Neuronal stem cell (in vitro differentiated cells): ENCODE results near the gene DEK.
A peak's percentile ranks its signal among the peaks of the same experiment; 100 is the strongest.

Source experiments
- DNase-seq: peaks from one replicate; pipeline ENCODE4 v3.0.0-alpha.2; 2013; ENCODE audit warnings: low spot score
- H2AFZ ChIP-seq: one replicate; pipeline ENCODE4 v1.6.1; 2013; ENCODE audit warnings: mild to moderate bottlenecking, low read length, inconsistent platforms
- H2AK5ac ChIP-seq: 2 replicates; pipeline ENCODE4 v1.6.1; 2013; ENCODE audit warnings: low read depth, mild to moderate bottlenecking, inconsistent platforms, low read length, moderate library complexity, mixed read lengths
- H2BK120ac ChIP-seq: 2 replicates; pipeline ENCODE4 v1.6.1; 2013; ENCODE audit warnings: low read depth, mild to moderate bottlenecking, inconsistent platforms, low read length, moderate library complexity, mixed read lengths
- H2BK12ac ChIP-seq: one replicate; pipeline ENCODE4 v1.6.1; 2013; ENCODE audit warnings: low read length, inconsistent platforms
- H2BK15ac ChIP-seq: 2 replicates; pipeline ENCODE4 v1.6.1; 2013; ENCODE audit warnings: mild to moderate bottlenecking, low read length, inconsistent platforms, mixed read lengths
- H2BK5ac ChIP-seq: one replicate; pipeline ENCODE4 v1.6.1; 2013; ENCODE audit warnings: inconsistent platforms, mild to moderate bottlenecking, low read length, moderate library complexity
- H3K14ac ChIP-seq: one replicate; pipeline ENCODE4 v1.6.1; 2013; ENCODE audit warnings: low read length, inconsistent platforms
- H3K18ac ChIP-seq: 2 replicates; pipeline ENCODE4 v1.6.1; 2013; ENCODE audit warnings: low read length, inconsistent platforms
- H3K23ac ChIP-seq: 2 replicates; pipeline ENCODE4 v1.6.1; 2013; ENCODE audit warnings: low read depth, mild to moderate bottlenecking, mixed read lengths, low read length, inconsistent platforms; ENCODE audit not compliant: poor library complexity
- H3K27ac ChIP-seq: replicated peaks from 3 replicates; pipeline ENCODE4 v1.5.1; 2013; ENCODE audit warnings: low read length, inconsistent platforms
- H3K27me3 ChIP-seq, 3 experiments: 2 replicates each; pipeline ENCODE4 v1.6.1; 2013; ENCODE audit warnings: low read length in 3 of 3, mild to moderate bottlenecking in 2 of 3, inconsistent platforms in 1 of 3, low read depth in 1 of 3, mixed read lengths in 1 of 3, moderate library complexity in 1 of 3; ENCODE audit not compliant: control insufficient read depth in 3 of 3, insufficient read depth in 3 of 3
- H3K36me3 ChIP-seq, 2 donors: replicated peaks in 1 of 2; 2 replicates each; pipeline ENCODE4 v1.6.1; 2013; ENCODE audit warnings: low read length in 2 of 2; ENCODE audit not compliant: control insufficient read depth in 2 of 2, insufficient read depth in 2 of 2
- H3K4ac ChIP-seq: 2 replicates; pipeline ENCODE4 v1.6.1; 2013; ENCODE audit warnings: inconsistent platforms, mild to moderate bottlenecking, low read length, moderate library complexity
- H3K4me1 ChIP-seq, 2 donors: 1 replicate in 1 of 2; 2 replicates in 1 of 2; pipeline ENCODE4 v1.6.1; 2013; ENCODE audit warnings: low read length in 2 of 2, low read depth in 1 of 2; ENCODE audit not compliant: control insufficient read depth in 2 of 2, insufficient read depth in 1 of 2
- H3K4me2 ChIP-seq: one replicate; pipeline ENCODE4 v1.6.1; 2013; ENCODE audit warnings: mild to moderate bottlenecking, low read length, inconsistent platforms; ENCODE audit not compliant: insufficient read depth, poor library complexity, severe bottlenecking
- H3K4me3 ChIP-seq, 2 donors: 2 replicates each; pipeline ENCODE4 v1.5.1; 2013; ENCODE audit warnings: low read length in 2 of 2, mild to moderate bottlenecking in 2 of 2, inconsistent platforms in 1 of 2, moderate library complexity in 1 of 2
- H3K79me1 ChIP-seq: one replicate; pipeline ENCODE4 v1.6.1; 2013; ENCODE audit warnings: low read depth, mild to moderate bottlenecking, inconsistent platforms, low read length, moderate library complexity
- H3K9ac ChIP-seq: one replicate; pipeline ENCODE4 v1.6.1; 2013; ENCODE audit warnings: mild to moderate bottlenecking, low read depth, low read length, inconsistent platforms; ENCODE audit not compliant: poor library complexity
- H3K9me3 ChIP-seq, 2 donors: replicated peaks in 1 of 2; 2 replicates each; pipeline versions ENCODE3 to v1.6.1; 2013; ENCODE audit warnings: low read length in 2 of 2, mild to moderate bottlenecking in 2 of 2, inconsistent platforms in 1 of 2, low read depth in 1 of 2, mixed read lengths in 1 of 2, moderate library complexity in 1 of 2; ENCODE audit not compliant: control insufficient read depth in 2 of 2, insufficient read depth in 1 of 2
- H4K8ac ChIP-seq: one replicate; pipeline ENCODE4 v1.6.1; 2013; ENCODE audit warnings: low read depth, mild to moderate bottlenecking, inconsistent platforms, low read length, moderate library complexity
- H4K91ac ChIP-seq: one replicate; pipeline ENCODE4 v1.6.1; 2013; ENCODE audit warnings: low read length, low read depth, mild to moderate bottlenecking, inconsistent platforms; ENCODE audit not compliant: poor library complexity
- WGBS, 2 donors: extraction: QIAGEN DNeasy Blood & Tissue Kit; methylation state at CpG; one replicate each; pipeline ENCODE4 v1.1.7; 2013; ENCODE audit warnings: missing lambda C conversion rate in 2 of 2, mixed read lengths in 1 of 2; ENCODE audit not compliant: insufficient read length in 2 of 2, insufficient replicate concordance in 1 of 2; ENCODE audit errors: extremely low coverage in 2 of 2; 5-methylcytosine and 5-hydroxymethylcytosine counted together

Gene DEK

DNA sequence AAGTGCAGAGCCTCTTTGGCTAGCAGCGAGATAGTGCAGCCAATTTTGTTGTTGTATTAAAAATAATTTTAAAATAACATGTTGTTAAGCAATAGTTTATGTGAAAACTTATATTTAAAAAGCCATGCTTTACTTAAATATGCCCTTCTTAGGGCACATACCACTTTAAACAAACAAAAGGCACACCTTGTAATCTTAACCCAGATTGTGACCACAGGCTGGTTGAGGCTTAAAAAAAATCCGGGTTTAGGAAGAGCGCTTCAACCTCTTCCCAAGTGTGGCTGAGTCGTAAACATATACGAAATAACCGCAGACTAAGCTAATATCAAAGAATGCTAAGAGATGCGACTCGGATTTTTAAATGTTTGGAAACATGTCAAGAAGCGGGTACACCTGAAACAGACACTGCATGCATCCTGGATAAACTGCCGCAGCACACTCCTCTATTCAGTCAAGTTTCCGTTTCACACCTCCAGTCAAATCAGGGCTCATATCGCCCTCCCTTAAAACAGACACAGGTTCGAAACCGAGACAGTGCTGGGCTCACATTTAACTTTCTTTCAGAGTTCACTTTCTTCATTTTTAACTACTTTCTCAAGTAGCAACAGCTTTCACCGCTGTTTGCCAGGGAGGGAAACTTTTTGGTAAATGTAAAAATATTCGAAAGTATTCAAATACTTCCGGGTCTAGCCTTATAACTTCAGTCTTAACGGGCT lies 1.5 kb downstream of the DEK start:
- Histone ChIP-seq H2AK5ac (no peak overlapping the region), H3K27ac (peak overlapping the region; percentile 19), H2BK120ac (no peak overlapping the region)

GRCh38 chr6:18261877-18262276 lies 2.5 kb downstream of the DEK start:
- Histone ChIP-seq H2BK15ac (no peak overlapping the region), H3K9me3 (peaks cover 0 to 25% of the 10 kb centered on the region in 2 donors), H3K14ac (no peak overlapping the region), H3K4ac (no peak overlapping the region), H4K91ac (no peak overlapping the region), H3K36me3 (peaks cover 3 to 65% of the 10 kb centered on the region in 2 donors), H4K8ac (no peak overlapping the region), H3K79me1 (no peaks in the 10 kb centered on the region), H3K4me1 (peaks cover 8 to 14% of the 10 kb centered on the region in 2 donors), H2AFZ (no peak overlapping the region), H2BK12ac (no peak overlapping the region), H2BK5ac (no peak overlapping the region), H3K23ac (no peak overlapping the region), H3K27ac (peak overlapping the region; percentile 2), H3K4me3 (peak overlapping the region in 1 of 2 donors; percentile 92), H2AK5ac (no peak overlapping the region), H3K27me3 (no peaks in the 10 kb centered on the region), H3K18ac (no peak overlapping the region), H2BK120ac (no peak overlapping the region), H3K9ac (no peak overlapping the region), H3K4me2 (peak overlapping the region; percentile 36)
- DNase-seq = no peak
- WGBS, 2 donors = no CpG with 5 or more reads among the region's 6 CpGs

More for the DNA sequence above, 1.5 kb downstream of the DEK start:
- no peak overlapping the region for H3K14ac ChIP-seq
- no peaks in the 10 kb centered on the region for H3K79me1 ChIP-seq
- H3K36me3 ChIP-seq = peaks cover 0 to 55% of the 10 kb centered on the region in 2 donors
- H3K4ac ChIP-seq = no peak overlapping the region
- H3K9me3 ChIP-seq = peaks cover 0 to 25% of the 10 kb centered on the region in 2 donors
- no peak overlapping the region for H3K9ac ChIP-seq
- H2BK5ac ChIP-seq = no peak overlapping the region
- no peak overlapping the region for H3K18ac ChIP-seq
- no peak overlapping the region for H2BK15ac ChIP-seq
- no peak overlapping the region for H4K8ac ChIP-seq
- no peak for DNase-seq
- H3K4me1 ChIP-seq = peaks cover 8 to 14% of the 10 kb centered on the region in 2 donors
- H3K27me3 ChIP-seq = no peaks in the 10 kb centered on the region
- WGBS, 2 donors = no CpG with 5 or more reads among the region's 18 CpGs
- peak overlapping the region; percentile 92 to 96 for H3K4me3 ChIP-seq
- no peak overlapping the region for H2BK12ac ChIP-seq
- H3K4me2 ChIP-seq = peak overlapping the region; percentile 75
- H2AFZ ChIP-seq = no peak overlapping the region
- H3K23ac ChIP-seq = no peak overlapping the region
- H4K91ac ChIP-seq = no peak overlapping the region

GRCh38 chr6:18260448-18261106 lies 3.8 kb downstream of the DEK start:
- H3K4me1 ChIP-seq = peaks cover 7 to 14% of the 10 kb centered on the region in 2 donors
- H2AFZ ChIP-seq = no peak overlapping the region
- peaks cover 0 to 25% of the 10 kb centered on the region in 2 donors for H3K9me3 ChIP-seq
- H3K4me2 ChIP-seq = peak overlapping the region; percentile 29
- H3K4ac ChIP-seq = no peak overlapping the region
- no peak overlapping the region for H4K91ac ChIP-seq
- no peak overlapping the region for H2BK120ac ChIP-seq
- no peak overlapping the region for H3K18ac ChIP-seq
- no peak overlapping the region for H2BK12ac ChIP-seq
- H3K27me3 ChIP-seq = no peaks in the 10 kb centered on the region
- peaks cover 3 to 77% of the 10 kb centered on the region in 2 donors for H3K36me3 ChIP-seq
- H3K27ac ChIP-seq = no peak overlapping the region
- H2BK5ac ChIP-seq = no peak overlapping the region
- no peak overlapping the region for H2BK15ac ChIP-seq
- no peak overlapping the region for H4K8ac ChIP-seq
- H3K23ac ChIP-seq = no peak overlapping the region
- no peak overlapping the region for H2AK5ac ChIP-seq
- no peak overlapping the region for H3K9ac ChIP-seq
- H3K79me1 ChIP-seq = no peaks in the 10 kb centered on the region
- H3K4me3 ChIP-seq = no peak overlapping the region
- WGBS, 2 donors = no CpG with 5 or more reads among the region's 4 CpGs
- DNase-seq = no peak
- no peak overlapping the region for H3K14ac ChIP-seq

- no peak overlapping the region for H3K23ac ChIP-seq
- H2BK15ac ChIP-seq = no peak overlapping the region
- peaks cover 4 to 84% of the 10 kb centered on the region in 2 donors for H3K36me3 ChIP-seq
- no peak overlapping the region for H2BK120ac ChIP-seq
- no peak overlapping the region for H2BK5ac ChIP-seq
- no peak overlapping the region for H2BK12ac ChIP-seq
- H3K4ac ChIP-seq = no peak overlapping the region
- H3K18ac ChIP-seq = no peak overlapping the region
- H3K9ac ChIP-seq = no peak overlapping the region
- H3K27ac ChIP-seq = no peak overlapping the region
- no peaks in the 10 kb centered on the region for H3K79me1 ChIP-seq
- H3K4me2 ChIP-seq = no peak overlapping the region
- H3K4me3 ChIP-seq = no peak overlapping the region
- no peak overlapping the region for H4K8ac ChIP-seq
- no peak overlapping the region for H2AK5ac ChIP-seq
- no CpG with 5 or more reads among the region's 4 CpGs for WGBS, 2 donors
- H3K14ac ChIP-seq = no peak overlapping the region
- no peak overlapping the region for H2AFZ ChIP-seq
- H3K4me1 ChIP-seq = peaks cover 2 to 12% of the 10 kb centered on the region in 2 donors
- peaks cover 0 to 25% of the 10 kb centered on the region in 2 donors for H3K9me3 ChIP-seq
- no peak overlapping the region for H4K91ac ChIP-seq
- no peak for DNase-seq
- H3K27me3 ChIP-seq = no peaks in the 10 kb centered on the region
Observed at GRCh38 chr6:18259675-18260447, 4.5 kb downstream of the DEK start.
